CD4-positive, alpha-beta T cell treated with Interleukin-15 for 1 hour (primary cell): ENCODE data around the gene MACROD2.

ENCODE experiments used
- DNase-seq: peaks from one replicate; pipeline ENCODE4 v3.0.0-alpha.2; 2020

MACROD2 gene

GRCh38 chr20:14783766-14784165, 788.5 kb downstream of the MACROD2 start:
- no peak for DNase-seq

- DNase-seq, result no peak
These were observed 789.9 kb downstream of the MACROD2 start for GRCh38 chr20:14785065-14785743.

- DNase-seq, result no peak
These were observed 794.9 kb downstream of the MACROD2 start for GRCh38 chr20:14790190-14790589.

- no peak for DNase-seq
These were observed 795.7 kb downstream of the MACROD2 start for GRCh38 chr20:14790771-14791620.

GRCh38 chr20:14792915-14793314, 797.6 kb downstream of the MACROD2 start:
- no peak for DNase-seq

- no peak for DNase-seq
These were observed 804.4 kb downstream of the MACROD2 start for GRCh38 chr20:14799545-14800216.

- DNase-seq, result no peak
These were observed 805.5 kb downstream of the MACROD2 start for GRCh38 chr20:14800707-14801425.

- no peak for DNase-seq
These were observed 806.4 kb downstream of the MACROD2 start for GRCh38 chr20:14801591-14802325.

- no peak for DNase-seq
These were observed 811.9 kb downstream of the MACROD2 start for GRCh38 chr20:14807224-14807623.

GRCh38 chr20:14815340-14815739, 820.0 kb downstream of the MACROD2 start:
- DNase-seq, result no peak

- no peak for DNase-seq
These were observed 821.2 kb downstream of the MACROD2 start for GRCh38 chr20:14816471-14816870.

- no peak for DNase-seq
These were observed 821.8 kb downstream of the MACROD2 start for GRCh38 chr20:14817101-14817500.

- no peak for DNase-seq
These were observed 825.5 kb downstream of the MACROD2 start for GRCh38 chr20:14820771-14821170.

- DNase-seq, result no peak
These were observed 825.9 kb downstream of the MACROD2 start for GRCh38 chr20:14821251-14821650.

GRCh38 chr20:14824996-14825395, 829.7 kb downstream of the MACROD2 start:
- DNase-seq, result no peak

GRCh38 chr20:14826543-14827313, 831.4 kb downstream of the MACROD2 start:
- DNase-seq, result no peak

GRCh38 chr20:14828459-14828858, 833.1 kb downstream of the MACROD2 start:
- no peak for DNase-seq

- no peak for DNase-seq
These were observed 834.6 kb downstream of the MACROD2 start for GRCh38 chr20:14829906-14830305.

GRCh38 chr20:14830466-14830865, 835.1 kb downstream of the MACROD2 start:
- DNase-seq, result no peak

- no peak for DNase-seq
These were observed 835.6 kb downstream of the MACROD2 start for GRCh38 chr20:14830899-14831298.

- no peak for DNase-seq
These were observed 837.3 kb downstream of the MACROD2 start for GRCh38 chr20:14832630-14833029.
